GM19328 (cell line): ENCODE measurements around the gene KLHL8.

ENCODE experiments used
- ATAC-seq: cut with Tn5 transposase; IDR thresholded peaks from one replicate; pipeline ENCODE4 v1.9.1; 2021; ENCODE audit warnings: mild to moderate bottlenecking, moderate library complexity; ENCODE audit not compliant: unreplicated experiment

Gene KLHL8

GRCh38 chr4:87220094-87220822 lies at the start of gene KLHL8:
TSS of gene KLHL8 (minus strand) at chr4:87220618. CDS start at chr4:87195539, 25,079 bp downstream.
- peak; percentile 93 for ATAC-seq

GRCh38 chr4:87270144-87270543 lies 49.7 kb upstream of the KLHL8 start:
- no peak for ATAC-seq

GRCh38 chr4:87268411-87268810 lies 48.0 kb upstream of the KLHL8 start:
- ATAC-seq = no peak

DNA sequence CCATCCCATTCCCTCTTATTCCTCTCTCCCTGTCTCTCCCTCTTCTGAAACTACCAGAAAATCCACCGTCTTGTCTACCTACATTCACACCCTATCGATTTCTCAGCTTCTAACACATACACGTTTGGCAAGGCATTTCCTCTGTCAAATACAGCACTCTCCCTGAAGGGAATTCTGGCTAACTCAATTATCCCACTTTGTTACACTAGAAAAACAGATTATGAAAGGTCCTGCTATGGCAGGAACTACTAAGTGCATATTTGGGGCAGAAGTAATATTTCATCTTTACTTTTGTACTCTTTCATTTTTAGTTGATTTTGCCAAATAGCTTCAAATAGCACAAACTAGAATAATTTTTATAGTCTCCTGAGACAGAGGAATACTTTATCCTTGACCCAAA lies 46.6 kb upstream of the KLHL8 start:
- ATAC-seq = no peak

DNA sequence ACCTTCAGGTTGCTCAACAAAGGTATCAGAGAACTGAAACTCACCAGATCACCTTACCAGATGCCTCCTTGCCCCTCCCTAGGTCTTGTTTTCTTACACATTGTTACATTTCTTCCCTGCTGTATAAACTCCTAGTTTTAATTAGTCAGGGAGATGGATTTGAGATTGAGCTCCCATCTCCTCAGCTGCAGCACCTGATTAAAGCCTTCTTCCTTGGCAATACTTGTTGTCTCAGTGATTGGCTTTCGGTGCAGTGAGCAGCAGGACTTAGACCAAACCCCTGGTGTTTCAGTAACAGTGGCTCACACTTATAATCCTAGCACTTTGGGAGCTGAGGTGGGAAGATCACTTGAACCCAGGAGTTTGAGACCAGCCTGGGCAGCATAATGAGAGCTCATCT lies 42.5 kb upstream of the KLHL8 start:
- ATAC-seq = no peak

- ATAC-seq = no peak
Observed at GRCh38 chr4:87260477-87260876, 40.1 kb upstream of the KLHL8 start.

DNA sequence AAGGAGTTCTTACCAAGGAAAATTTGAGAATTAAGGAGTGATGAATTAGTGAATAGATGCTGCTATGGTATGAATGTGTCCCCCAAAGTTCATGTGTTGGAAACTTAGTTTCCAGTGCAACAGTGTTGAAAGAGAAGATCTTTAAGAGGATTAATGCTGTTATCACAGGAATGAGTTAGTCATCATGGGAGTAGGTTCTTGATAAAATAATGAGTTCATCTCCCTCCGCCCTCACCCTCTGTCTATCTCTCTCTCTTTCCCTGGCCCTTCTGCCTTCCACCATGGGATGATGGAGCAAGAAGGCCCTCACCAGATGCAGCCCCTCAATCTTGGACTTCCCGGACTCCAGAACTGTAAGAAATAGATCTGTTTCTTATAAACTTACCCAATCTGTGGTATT lies 38.3 kb upstream of the KLHL8 start:
- ATAC-seq = no peak

GRCh38 chr4:87257523-87257922 lies 37.1 kb upstream of the KLHL8 start:
- no peak for ATAC-seq

DNA sequence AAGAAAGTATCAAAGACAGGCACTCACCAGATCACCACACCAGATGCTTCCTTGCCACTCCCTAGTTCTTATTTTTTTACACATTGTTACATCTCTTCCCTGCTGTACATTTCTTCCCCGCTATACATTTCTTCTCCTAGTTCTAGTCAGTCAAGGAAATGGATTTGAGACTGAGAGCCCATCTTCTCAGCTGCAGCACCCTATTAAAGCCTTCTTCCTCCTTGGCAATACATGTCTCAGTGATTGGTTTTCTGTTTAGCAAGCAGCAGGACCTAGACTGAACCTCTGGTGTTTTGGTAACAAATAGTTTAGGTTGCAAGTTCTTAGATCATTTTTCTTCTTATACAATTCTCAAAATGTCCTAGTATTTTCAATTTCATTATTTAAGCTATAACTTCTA lies 35.3 kb upstream of the KLHL8 start:
- no peak for ATAC-seq

DNA sequence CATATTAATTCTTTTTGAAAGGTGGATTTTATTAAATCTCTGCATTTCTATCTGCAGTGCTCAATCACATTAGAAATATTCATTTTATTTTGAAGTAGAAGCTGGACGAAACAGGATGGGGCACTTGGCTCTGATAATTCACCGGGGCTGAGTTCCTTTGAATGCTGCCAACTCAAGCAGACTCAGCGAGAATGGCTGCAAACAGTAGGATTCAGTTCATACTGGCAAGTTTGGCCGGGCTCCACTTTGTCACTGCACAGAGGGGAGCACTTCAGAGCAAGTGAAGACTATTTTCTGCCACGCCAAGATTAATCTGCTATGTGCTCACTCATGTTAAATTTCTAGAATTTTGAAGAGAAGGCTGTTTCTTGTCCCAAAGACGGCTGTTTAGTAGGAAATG lies 30.7 kb upstream of the KLHL8 start:
- no peak for ATAC-seq

DNA sequence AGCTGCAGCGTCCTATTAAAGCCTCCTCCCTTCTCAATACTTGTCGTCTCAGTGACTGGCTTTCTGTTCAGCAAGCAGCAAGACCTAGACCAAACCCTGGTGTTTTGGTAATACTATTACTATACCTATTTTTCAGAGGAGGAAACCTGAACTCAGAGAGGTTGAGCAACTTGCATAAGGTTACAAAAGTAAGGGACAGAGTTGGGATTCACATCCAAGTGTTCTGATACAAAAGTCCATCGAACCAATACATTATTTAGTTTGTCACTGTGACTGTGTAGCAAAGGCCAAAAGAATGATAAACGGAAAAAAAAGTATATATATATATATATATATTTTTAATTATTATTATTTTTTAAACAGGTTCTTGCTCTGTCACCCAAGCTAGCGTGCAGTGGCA lies 29.9 kb upstream of the KLHL8 start:
- no peak for ATAC-seq

DNA sequence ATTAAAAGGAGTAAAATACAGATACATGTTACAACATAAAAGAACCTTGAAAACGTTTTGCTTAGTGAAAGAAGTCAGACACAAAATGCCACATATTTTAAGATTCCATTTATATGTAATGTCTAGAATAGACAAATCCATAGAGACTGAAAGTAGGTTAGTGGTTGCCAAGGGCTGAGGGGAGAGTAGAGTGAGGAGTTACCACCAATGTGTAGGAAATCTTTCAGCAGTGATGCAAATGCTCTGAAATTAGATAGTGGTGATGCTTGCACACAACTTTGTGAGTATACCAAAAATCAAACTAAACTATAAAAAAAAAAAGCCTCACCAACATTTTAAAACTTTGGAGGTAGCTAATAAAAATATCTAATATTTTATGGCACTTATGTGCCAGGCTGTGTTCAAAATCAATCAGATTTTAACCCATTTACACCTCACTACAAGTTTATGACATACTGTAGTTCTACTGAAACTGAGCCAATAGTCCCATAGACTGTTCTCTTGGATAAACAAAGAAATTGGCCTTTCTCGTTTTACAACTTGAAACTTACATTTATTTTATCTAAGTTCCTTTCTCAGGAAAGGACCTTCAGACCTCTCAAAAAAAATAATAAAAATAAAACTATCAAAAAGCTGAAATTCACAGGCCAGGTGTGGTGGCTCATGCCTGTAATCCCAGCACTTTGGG lies 29.1 kb upstream of the KLHL8 start:
- ATAC-seq = no peak

GRCh38 chr4:87243426-87244053 lies 23.1 kb upstream of the KLHL8 start:
- ATAC-seq = no peak

DNA sequence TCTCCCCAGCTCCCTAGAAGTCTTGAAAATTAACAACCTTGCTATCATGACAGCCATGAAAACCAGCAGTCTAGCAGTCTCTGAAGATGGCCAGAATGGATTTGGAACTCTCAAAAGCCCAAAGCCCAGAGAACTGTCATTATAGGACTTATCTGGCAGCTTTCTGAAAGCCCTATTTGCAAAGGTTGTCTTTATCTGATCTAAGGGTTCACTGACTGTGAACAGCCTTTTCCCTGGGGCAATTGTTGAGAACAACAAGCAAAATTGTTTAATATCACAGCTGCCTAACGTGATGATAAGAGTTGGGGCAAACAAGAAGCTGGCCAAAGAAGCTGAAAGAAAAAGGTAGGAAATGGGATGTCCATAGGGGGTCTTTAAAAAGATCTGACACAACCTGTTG lies 20.9 kb upstream of the KLHL8 start:
- no peak for ATAC-seq

- ATAC-seq = no peak
Observed at GRCh38 chr4:87240341-87240740, 19.9 kb upstream of the KLHL8 start.

- ATAC-seq = no peak
Observed at GRCh38 chr4:87239821-87240220, 19.4 kb upstream of the KLHL8 start.

- no peak for ATAC-seq
Observed at GRCh38 chr4:87239194-87239593, 18.8 kb upstream of the KLHL8 start.

- ATAC-seq = no peak
Observed at GRCh38 chr4:87236861-87237260, 16.4 kb upstream of the KLHL8 start.

DNA sequence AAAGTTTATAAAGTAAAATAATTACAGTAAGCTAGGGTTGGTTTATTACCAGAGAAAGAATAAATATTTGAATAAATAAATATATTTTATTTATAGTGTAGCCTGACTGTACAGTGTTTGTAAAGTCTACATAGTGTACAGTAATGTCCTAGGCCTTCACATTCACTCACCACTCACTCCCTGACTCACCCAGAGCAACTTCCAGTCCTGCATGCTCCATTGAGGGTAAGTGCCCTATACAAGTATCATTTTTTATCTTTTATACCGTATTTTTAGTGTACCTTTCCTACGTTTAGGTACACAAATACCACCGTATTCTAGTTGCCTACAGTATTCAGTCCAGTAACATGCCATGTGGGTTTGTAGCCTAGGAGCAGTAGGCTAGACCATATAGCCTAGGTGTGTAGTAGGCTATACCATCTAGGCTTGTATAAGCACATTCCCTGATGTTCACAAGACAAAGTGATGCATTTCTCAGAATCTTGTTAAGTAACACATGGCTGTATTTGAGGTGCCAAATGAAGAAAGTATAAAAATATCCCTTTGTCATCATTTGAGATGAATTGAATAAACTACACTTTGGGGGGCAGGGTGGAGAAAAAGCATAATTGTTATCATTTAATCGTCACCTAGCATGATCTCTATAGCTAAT lies 14.7 kb upstream of the KLHL8 start:
- ATAC-seq = no peak

DNA sequence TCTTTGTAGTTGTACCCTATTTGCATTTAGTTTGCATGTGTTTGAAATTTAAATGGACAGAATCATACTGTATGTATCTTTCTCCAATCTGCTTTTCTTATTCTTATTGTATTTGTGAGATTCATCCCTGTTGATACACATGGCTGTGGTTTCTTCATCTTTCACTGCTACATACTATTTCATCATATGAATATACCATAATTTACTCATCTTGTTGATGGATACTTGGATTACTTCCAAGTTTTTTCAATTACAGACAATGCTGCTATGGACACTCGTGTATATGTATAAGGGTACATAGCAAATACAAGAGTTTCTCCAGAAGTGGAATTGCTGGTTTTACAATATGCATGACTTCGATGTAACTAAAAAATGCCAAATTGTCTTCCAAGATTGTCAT lies 11.8 kb upstream of the KLHL8 start:
- no peak for ATAC-seq

GRCh38 chr4:87230806-87231205 lies 10.4 kb upstream of the KLHL8 start:
- no peak for ATAC-seq

DNA sequence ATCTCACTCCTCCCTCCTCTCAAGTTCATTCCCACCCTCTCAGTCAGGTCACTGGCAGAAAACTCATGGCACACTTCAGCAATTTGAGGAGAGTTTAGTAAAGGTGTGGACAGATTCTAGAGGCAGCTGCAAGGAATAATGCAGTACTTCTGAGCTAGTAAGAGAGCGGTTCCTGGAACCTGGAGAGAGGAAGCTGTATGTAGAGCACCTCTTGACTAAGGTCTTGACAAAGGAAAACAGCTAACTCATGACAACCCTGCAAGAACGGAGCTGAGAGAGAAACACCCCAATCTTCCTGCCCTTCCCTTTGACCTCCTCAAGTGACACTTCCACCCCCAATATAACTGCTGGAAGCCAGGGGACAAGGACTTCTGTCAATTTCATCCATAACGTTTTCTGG lies 9.6 kb upstream of the KLHL8 start:
- ATAC-seq = no peak
